ENCODE results near the gene CFAP43.

DNA sequence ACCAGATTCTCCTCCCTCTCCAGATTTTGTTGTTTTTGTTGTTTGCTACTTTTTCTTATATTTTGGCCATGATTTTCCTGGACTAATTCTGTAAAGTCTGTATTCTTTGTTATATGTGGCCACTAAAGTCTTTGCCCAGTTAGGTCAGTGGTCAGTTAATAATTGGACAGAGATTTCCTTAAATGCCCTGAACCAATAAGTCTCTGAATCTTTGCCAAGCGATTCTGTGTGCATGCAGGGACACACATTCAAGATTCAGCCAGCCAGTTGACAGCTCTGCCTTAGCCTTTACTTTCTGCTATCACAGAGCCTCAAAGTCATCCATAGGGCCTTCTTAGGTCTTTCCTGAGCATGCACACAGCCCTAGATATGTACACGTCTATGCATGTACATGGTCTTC lies 135.5 kb downstream of the CFAP43 start:
- TF ChIP-seq, protein P1, sequence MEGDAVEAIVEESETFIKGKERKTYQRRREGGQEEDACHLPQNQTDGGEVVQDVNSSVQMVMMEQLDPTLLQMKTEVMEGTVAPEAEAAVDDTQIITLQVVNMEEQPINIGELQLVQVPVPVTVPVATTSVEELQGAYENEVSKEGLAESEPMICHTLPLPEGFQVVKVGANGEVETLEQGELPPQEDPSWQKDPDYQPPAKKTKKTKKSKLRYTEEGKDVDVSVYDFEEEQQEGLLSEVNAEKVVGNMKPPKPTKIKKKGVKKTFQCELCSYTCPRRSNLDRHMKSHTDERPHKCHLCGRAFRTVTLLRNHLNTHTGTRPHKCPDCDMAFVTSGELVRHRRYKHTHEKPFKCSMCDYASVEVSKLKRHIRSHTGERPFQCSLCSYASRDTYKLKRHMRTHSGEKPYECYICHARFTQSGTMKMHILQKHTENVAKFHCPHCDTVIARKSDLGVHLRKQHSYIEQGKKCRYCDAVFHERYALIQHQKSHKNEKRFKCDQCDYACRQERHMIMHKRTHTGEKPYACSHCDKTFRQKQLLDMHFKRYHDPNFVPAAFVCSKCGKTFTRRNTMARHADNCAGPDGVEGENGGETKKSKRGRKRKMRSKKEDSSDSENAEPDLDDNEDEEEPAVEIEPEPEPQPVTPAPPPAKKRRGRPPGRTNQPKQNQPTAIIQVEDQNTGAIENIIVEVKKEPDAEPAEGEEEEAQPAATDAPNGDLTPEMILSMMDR (conservative IDR thresholded peaks at IDR 0.05) = no peak
- no peak for TF ChIP-seq ZFX (IDR thresholded peaks at IDR 0.05)

All from C4-2B (cell line).